Measurements from ENCODE around the gene IER5. TPM values are rescaled to one million over a fixed set of nuclear protein-coding genes. Genes with fewer than 3 reads are reported as not detected.

The IER5 gene
- total and polyA plus RNA-seq, 2 of the 13 experiments (the other 11 are each of a cell fraction or from before 2014, with no cell fraction given) = 2.5 to 3.5 TPM

GRCh38 chr1:181089676-181090544, 1.4 kb downstream of the IER5 start (continued):
- no peak for TF ChIP-seq ZHX2 (IDR thresholded peaks at IDR 0.05; ENCODE audit: low read depth)
- no peak for TF ChIP-seq ZHX2 (CRISPR knock-in tag; IDR thresholded peaks at IDR 0.05; ENCODE audit: borderline replicate concordance)
- TF ChIP-seq ZNF362 (CRISPR knock-in tag; IDR thresholded peaks at IDR 0.05; ENCODE audit: borderline replicate concordance) = no peak
- TF ChIP-seq CBX5 (CRISPR knock-in tag; IDR thresholded peaks at IDR 0.05; ENCODE audit: borderline replicate concordance) = no peak; the same call in 1 of the 2 replicates
- TF ChIP-seq RXRB (CRISPR knock-in tag; IDR thresholded peaks at IDR 0.05; ENCODE audit: borderline replicate concordance) = 0 out of 2 replicates have a peak, but pooled peaks have one; percentile 20
- no peak for TF ChIP-seq ZNF414 (CRISPR knock-in tag; IDR thresholded peaks at IDR 0.05)
- TF ChIP-seq SMYD3 (CRISPR knock-in tag; IDR thresholded peaks at IDR 0.05) = no peak
- TF ChIP-seq HIVEP1 (CRISPR knock-in tag; IDR thresholded peaks at IDR 0.05) = peak; percentile 54; the same call in 1 of the 2 replicates
- TF ChIP-seq HNRNPUL1 (IDR thresholded peaks at IDR 0.05; ENCODE audit: low read depth, low read length) = no peak
- TF ChIP-seq ZSCAN9 (CRISPR knock-in tag; IDR thresholded peaks at IDR 0.05; ENCODE audit: borderline replicate concordance) = 0 out of 2 replicates have a peak, but pooled peaks have one; percentile 40
- TF ChIP-seq FOXA1 (IDR thresholded peaks at IDR 0.05) = no peak
- TF ChIP-seq FOXA1 (CRISPR knock-in tag; IDR thresholded peaks at IDR 0.05) = no peak
- TF ChIP-seq ZNF460 (CRISPR knock-in tag; IDR thresholded peaks at IDR 0.05; ENCODE audit: borderline replicate concordance) = no peak
- no peak for TF ChIP-seq STAT6 (CRISPR knock-in tag; IDR thresholded peaks at IDR 0.05; ENCODE audit: borderline replicate concordance)
- no peak for TF ChIP-seq TIGD3 (CRISPR knock-in tag; IDR thresholded peaks at IDR 0.05; ENCODE audit: borderline replicate concordance)
- TF ChIP-seq ZNF563 (CRISPR knock-in tag; IDR thresholded peaks at IDR 0.05) = no peak
- TF ChIP-seq ZNF282 (IDR thresholded peaks at IDR 0.05; ENCODE audit: partially characterized antibody) = no peak
